NT2/D1 (cell line): Measurements from ENCODE around the gene ZNF774.
"Not testable (repeated sequence)": the region's sequence is repeated elsewhere in the genome, so short reads cannot be mapped to it uniquely, and the experiment has no call there.

Experiments
- DNase-seq: peaks from one replicate; pipeline ENCODE4 v3.0.0-alpha.2; 2011; ENCODE audit warnings: low read depth, low spot score
- H3K27me3 ChIP-seq: 2 replicates; pipeline ENCODE4 v1.6.0; 2011; ENCODE audit warnings: mild to moderate bottlenecking; ENCODE audit not compliant: insufficient read length, insufficient read depth
- H3K36me3 ChIP-seq: 2 replicates; pipeline ENCODE4 v1.6.1; 2011; ENCODE audit warnings: mild to moderate bottlenecking, low read length, mixed read lengths; ENCODE audit not compliant: insufficient read depth, insufficient read length
- H3K4me1 ChIP-seq: 2 replicates; pipeline ENCODE4 v1.5.1; 2011; ENCODE audit not compliant: insufficient read depth, insufficient read length
- H3K4me3 ChIP-seq: 2 replicates; pipeline ENCODE4 v1.5.1; 2011; ENCODE audit warnings: low read depth; ENCODE audit not compliant: insufficient read length
- H3K9ac ChIP-seq: 2 replicates; pipeline ENCODE4 v1.6.0; 2011; ENCODE audit warnings: low read depth; ENCODE audit not compliant: insufficient read length
- H3K9me3 ChIP-seq: 2 replicates; pipeline ENCODE4 v1.5.1; 2011; ENCODE audit warnings: mild to moderate bottlenecking, low read length; ENCODE audit not compliant: insufficient read depth
- SUZ12 ChIP-seq: IDR thresholded peaks from 2 replicates; pipeline ENCODE4 v1.6.1; 2011; ENCODE audit not compliant: insufficient read length, insufficient read depth; ENCODE audit errors: extremely low read depth
- YY1 ChIP-seq: IDR thresholded peaks from 2 replicates; pipeline ENCODE4 v1.6.1; 2011; ENCODE audit not compliant: insufficient read length, insufficient read depth
- ZNF274 ChIP-seq: IDR thresholded peaks from 2 replicates; pipeline ENCODE4 v1.6.1; 2011; ENCODE audit warnings: mild to moderate bottlenecking, low read depth, low read length

Gene ZNF774

DNA sequence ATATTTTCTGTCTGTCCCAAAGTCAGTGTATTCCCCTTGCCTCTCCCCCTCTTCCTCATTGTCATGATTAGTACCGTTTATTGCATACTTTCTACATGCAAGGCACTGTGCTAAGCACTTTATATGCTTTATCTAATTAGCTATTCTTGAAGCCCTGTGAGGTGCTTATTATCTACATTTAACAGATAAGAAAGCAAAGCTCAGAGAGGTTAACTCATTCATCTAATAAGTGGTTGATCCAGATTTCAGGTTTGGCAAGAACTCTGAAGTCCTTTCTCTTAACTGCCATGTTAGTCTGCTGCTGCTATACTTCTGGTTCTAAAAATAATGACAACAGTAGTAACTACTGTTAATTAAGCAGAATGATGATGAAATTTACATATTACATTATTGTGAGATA is 49.4 kb downstream of the ZNF774 start:
- Histone ChIP-seq H3K4me3 (no peak overlapping the region), H3K4me1 (peaks cover 4% of the 10 kb centered on the region), H3K9ac (no peak overlapping the region), H3K9me3 (no peaks in the 10 kb centered on the region), H3K27me3 (no peaks in the 10 kb centered on the region), H3K36me3 (peaks cover 4% of the 10 kb centered on the region)
- TF ChIP-seq SUZ12 = no peak
- TF ChIP-seq ZNF274 = no peak
- TF ChIP-seq YY1 = no peak
- no peak for DNase-seq

DNA sequence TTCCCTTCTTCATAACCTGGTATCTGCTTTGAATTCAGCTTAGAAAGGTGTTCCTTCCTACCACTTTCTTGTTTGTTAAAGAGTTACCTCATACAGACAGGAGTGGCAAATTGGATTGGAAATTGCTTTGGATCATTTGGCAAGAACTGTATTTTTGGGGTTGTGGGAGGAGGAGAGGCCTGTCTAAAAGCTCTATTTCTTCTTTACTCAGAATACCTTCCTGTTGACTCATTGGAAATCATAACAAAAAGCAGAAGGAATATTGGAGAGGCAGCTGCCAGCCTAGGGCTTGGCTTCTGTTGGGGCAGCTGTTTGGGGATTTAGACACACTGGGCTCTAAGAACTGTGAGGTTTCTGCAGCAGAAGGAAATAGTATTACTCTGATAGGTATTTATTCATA is 50.1 kb downstream of the ZNF774 start:
- Histone ChIP-seq H3K4me3 (no peak overlapping the region), H3K4me1 (peaks cover 4% of the 10 kb centered on the region), H3K9me3 (no peaks in the 10 kb centered on the region), H3K36me3 (peaks cover 4% of the 10 kb centered on the region), H3K9ac (no peak overlapping the region), H3K27me3 (no peaks in the 10 kb centered on the region)
- no peak for TF ChIP-seq SUZ12
- TF ChIP-seq YY1 = no peak
- TF ChIP-seq ZNF274 = no peak
- DNase-seq = no peak

DNA sequence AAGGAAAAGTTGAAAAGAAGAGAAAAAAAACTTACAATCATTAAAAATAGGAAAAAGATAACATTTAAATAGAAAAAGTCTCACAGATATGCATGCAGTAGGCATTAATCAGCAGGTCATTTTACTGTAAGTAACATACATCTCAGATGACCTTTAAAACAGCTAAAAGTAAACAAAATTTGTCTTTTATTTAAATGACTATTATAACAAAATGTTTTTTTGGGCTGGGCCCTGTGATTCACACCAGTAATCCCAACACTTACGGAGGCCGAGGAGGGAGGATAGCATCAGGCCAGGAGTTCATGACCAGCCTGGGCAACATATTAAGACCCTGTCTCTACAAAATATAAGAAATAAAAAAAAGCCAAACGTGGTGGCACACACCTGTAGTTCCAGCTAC is 50.7 kb downstream of the ZNF774 start:
- TF ChIP-seq YY1 (no peak), ZNF274 (no peak), SUZ12 (no peak)
- Histone ChIP-seq H3K4me1 (peaks cover 4% of the 10 kb centered on the region), H3K9ac (no peak overlapping the region), H3K4me3 (no peak overlapping the region), H3K36me3 (peaks cover 4% of the 10 kb centered on the region), H3K9me3 (no peaks in the 10 kb centered on the region), H3K27me3 (no peaks in the 10 kb centered on the region)
- DNase-seq = no peak

DNA sequence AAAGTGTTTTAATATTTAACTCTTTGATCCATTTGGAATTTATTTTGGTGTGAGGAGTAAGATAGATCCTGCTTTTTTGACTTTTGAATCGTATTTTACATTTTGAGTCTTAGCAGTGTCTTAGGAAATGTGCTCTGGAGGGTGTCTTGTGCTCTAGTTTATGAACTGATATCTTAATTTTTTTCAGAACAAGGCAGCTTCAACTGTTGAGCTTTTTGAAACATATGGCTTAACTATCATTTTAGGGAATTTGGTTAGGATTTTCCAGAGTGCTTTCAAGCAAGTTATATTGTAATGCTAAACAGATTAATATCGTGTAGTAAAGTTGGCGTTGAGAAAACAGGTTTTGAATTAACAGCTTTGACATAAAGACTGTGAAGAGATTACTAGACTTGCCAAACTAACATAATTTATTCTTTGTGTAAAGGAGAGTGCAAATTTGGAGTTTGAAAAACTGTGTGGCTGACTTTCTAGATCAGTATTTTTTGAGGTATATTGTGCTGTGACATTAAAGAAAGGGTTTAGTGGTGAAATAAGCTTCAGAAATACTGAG is 53.0 kb downstream of the ZNF774 start:
- H3K36me3 ChIP-seq = peaks cover 10% of the 10 kb centered on the region
- no peaks in the 10 kb centered on the region for H3K9me3 ChIP-seq
- no peak overlapping the region for H3K4me3 ChIP-seq
- DNase-seq = no peak
- H3K4me1 ChIP-seq = peaks cover 4% of the 10 kb centered on the region
- H3K27me3 ChIP-seq = no peaks in the 10 kb centered on the region
- no peak overlapping the region for H3K9ac ChIP-seq
- TF ChIP-seq ZNF274 (no peak), SUZ12 (no peak), YY1 (no peak)

DNA sequence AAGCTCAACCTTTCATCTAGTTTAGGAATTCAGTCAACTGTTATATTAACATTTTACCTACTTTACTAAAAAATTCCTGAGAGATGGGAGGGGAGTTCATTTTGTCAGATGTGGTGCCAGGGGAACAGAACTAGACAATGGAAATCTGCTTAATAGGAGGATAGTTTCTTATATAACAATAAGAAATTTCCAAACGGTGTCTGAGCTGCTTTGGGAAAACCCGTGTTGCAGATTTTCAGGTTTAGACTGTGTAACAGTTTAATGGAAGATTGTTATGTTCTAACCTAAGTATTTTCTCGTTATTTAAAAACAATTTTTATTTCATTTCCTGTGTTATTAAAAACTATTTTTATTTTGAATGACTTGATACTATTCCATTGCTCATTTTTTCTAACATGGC is 55.3 kb downstream of the ZNF774 start:
- DNase-seq = no peak
- H3K4me3 ChIP-seq = no peak overlapping the region
- no peaks in the 10 kb centered on the region for H3K4me1 ChIP-seq
- H3K9ac ChIP-seq = no peak overlapping the region
- H3K27me3 ChIP-seq = no peaks in the 10 kb centered on the region
- H3K36me3 ChIP-seq = peaks cover 10% of the 10 kb centered on the region
- no peaks in the 10 kb centered on the region for H3K9me3 ChIP-seq
- TF ChIP-seq YY1 (no peak), ZNF274 (no peak), SUZ12 (no peak)

DNA sequence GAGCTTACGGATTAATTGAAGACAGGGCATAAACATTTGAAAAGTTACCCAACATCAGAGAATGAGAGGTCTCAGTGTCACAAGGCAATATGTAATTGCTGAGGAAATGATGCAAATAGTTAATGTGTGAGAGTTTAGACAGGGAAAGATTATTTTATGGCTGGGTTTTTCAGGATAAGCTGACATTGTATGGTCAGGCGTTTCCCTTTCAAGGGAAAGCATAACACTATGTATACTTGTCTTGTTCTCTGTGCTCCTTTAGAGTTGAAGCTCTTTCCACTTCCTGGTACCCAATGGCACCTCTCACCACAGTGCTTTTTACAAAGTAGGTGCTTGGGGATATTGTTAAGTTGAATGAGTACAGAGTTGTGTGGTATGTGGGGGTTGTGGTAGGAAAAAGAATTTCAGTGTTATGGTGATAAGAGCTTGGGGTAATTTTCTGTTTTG is 55.8 kb downstream of the ZNF774 start:
- TF ChIP-seq SUZ12 (no peak), ZNF274 (no peak), YY1 (no peak)
- Histone ChIP-seq H3K9ac (no peak overlapping the region), H3K4me3 (no peak overlapping the region), H3K27me3 (no peaks in the 10 kb centered on the region), H3K4me1 (peaks cover 2% of the 10 kb centered on the region), H3K36me3 (peaks cover 10% of the 10 kb centered on the region), H3K9me3 (no peaks in the 10 kb centered on the region)
- no peak for DNase-seq

DNA sequence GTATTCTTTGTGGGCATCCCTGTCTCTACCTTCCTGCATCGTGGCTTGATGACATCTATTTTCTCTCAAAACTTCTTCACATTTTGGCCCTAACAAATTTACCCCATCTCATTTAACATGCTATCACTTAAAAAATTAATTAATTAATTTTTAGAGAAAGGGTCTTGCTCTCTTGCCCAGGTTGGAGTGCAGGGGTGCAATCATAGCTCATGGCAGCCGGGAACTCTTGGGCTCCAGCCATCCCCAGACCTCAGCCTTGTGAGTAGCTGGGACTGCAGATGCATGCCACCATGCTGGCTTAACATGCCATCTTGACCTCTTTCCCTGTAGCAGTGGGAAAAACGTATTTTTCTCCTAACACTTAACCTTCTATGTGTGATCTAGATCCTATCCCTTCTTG is 56.6 kb downstream of the ZNF774 start:
- TF ChIP-seq ZNF274 (no peak), SUZ12 (no peak), YY1 (no peak)
- no peaks in the 10 kb centered on the region for H3K27me3 ChIP-seq
- H3K4me1 ChIP-seq = peaks cover 2% of the 10 kb centered on the region
- no peak overlapping the region for H3K4me3 ChIP-seq
- no peak overlapping the region for H3K9ac ChIP-seq
- DNase-seq = no peak
- H3K9me3 ChIP-seq = no peaks in the 10 kb centered on the region
- H3K36me3 ChIP-seq = peaks cover 8% of the 10 kb centered on the region

DNA sequence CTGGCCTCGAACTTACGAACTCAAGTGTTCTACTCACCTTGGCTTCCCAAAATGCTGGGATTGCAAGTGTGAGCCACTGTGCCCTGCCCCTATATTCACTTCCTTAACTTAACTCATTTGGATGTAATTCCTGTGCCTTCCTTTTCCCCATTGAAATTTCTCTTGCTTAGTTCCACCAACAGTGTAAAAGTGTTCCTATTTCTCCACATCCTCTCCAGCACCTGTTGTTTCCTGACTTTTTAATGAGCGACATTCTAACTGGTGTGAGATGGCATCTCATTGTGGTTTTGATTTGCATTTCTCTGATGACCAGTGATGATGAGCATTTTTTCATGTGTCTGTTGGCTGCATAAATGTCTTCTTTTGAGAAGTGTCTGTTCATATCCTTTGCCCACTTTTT is 57.5 kb downstream of the ZNF774 start:
- not testable (repeated sequence) for DNase-seq, H3K4me1 ChIP-seq, H3K9me3 ChIP-seq, H3K9ac ChIP-seq, H3K4me3 ChIP-seq, H3K36me3 ChIP-seq, H3K27me3 ChIP-seq

DNA sequence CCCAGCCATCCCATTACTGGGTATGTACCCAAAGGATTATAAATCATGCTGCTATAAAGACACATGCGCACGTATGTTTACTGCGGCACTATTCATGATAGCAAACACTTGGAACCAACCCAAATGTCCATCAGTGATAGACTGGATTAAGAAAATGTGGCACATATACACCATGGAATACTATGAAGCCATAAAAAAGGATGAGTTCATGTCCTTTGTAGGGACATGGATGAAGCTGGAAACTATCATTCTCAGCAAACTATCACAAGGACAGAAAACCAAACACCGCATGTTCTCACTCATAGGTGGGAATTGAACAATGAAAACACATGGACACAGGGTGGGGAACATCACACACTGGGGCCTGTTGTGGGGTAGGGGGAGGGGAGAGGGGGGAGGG is 58.2 kb downstream of the ZNF774 start:
- H3K9ac ChIP-seq, H3K4me1 ChIP-seq: not testable (repeated sequence)

More for the DNA sequence above, 58.2 kb downstream of the ZNF774 start:
- not testable (repeated sequence) for DNase-seq, H3K27me3 ChIP-seq, H3K36me3 ChIP-seq, H3K9me3 ChIP-seq, H3K4me3 ChIP-seq
